ENCODE results near the gene SNX1.
"Not testable (repeated sequence)": the region's sequence is repeated elsewhere in the genome, so short reads cannot be mapped to it uniquely, and the experiment has no call there.

SNX1 gene

DNA sequence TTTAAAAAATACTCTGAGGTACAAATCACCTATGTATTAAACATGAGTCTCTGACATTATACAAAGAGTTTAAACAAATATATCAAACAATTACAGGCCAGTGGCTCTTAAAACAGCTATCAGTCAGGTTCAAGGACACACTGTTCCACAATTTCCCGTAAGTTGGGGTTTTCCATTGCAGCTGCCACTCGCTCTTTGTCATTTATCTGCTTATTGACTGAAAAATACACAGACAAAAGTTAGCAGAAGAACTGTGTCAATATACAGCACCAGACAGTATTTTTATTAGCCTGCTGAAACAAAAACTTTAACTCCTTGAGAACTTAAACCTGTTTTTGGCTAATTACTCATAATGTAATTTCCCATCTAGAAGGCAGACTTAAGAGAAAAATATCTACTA, 23.0 kb upstream of the SNX1 start:
- no peak for DNase-seq (ENCODE audit: extremely low read depth in 1 of 2, low read depth in 1 of 2)

GRCh38 chr15:64073496-64073895, 22.3 kb upstream of the SNX1 start:
- DNase-seq (ENCODE audit: extremely low read depth in 1 of 2, low read depth in 1 of 2): not testable (repeated sequence)

GRCh38 chr15:64082757-64083156, 13.0 kb upstream of the SNX1 start:
- DNase-seq (ENCODE audit: extremely low read depth in 1 of 2, low read depth in 1 of 2): no peak

GRCh38 chr15:64089543-64090280, 6.1 kb upstream of the SNX1 start:
- DNase-seq (ENCODE audit: extremely low read depth in 1 of 2, low read depth in 1 of 2): no peak

DNA sequence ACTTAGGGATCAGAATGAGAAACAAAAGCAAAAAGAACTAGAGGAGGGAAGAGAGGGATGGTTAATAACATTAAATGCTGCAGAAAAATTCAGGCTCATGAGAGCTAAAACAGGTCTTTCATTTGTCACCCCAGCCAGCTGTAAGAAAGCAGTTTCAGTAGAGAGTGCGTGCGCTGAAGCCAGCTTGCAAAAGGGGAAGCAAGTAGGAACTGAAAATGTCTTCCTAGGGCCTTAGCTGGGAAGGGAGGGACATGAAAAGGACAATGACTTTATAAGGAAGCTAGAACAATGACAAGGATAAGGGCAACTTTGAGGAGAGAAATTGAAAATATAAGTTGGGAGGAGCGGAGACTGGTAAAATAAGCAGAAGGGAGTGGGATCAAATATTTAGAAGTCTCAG, 5.3 kb upstream of the SNX1 start:
- DNase-seq (ENCODE audit: extremely low read depth in 1 of 2, low read depth in 1 of 2): no peak

DNA sequence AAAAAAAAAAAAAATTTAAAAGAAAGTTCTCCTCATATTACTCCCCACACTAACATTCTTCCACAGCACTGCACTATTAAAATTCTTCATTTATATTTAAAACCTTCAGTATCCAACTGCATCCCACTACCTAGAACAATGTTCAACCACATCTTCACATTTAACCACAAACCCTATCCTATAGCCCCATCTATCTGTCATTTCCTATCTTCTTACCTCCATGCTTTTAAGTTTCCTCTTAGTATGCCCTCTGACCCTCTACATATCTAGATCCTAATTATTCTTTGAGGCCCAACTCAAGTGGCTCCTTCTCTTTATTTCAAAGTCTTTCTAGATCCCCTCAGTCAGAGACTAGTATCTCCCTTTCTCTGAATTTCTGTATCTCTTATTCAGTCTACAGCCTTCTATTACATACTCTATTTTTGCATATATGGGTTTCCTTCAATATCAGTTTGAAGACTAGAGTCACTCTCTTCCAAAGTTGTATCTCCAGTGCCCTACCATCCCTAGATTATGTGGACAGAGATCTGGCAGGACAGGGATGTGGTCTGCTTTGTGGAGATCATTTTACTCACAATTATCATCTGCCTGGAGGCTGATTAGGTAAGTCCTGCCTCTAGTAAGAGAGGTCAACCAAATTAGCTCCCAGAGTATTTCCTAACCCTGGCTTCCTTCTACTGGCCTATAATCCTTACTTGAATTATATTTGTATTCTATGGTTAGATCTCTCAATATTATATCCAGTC, 3.5 kb upstream of the SNX1 start:
- no peak for DNase-seq (ENCODE audit: extremely low read depth in 1 of 2, low read depth in 1 of 2)

DNA sequence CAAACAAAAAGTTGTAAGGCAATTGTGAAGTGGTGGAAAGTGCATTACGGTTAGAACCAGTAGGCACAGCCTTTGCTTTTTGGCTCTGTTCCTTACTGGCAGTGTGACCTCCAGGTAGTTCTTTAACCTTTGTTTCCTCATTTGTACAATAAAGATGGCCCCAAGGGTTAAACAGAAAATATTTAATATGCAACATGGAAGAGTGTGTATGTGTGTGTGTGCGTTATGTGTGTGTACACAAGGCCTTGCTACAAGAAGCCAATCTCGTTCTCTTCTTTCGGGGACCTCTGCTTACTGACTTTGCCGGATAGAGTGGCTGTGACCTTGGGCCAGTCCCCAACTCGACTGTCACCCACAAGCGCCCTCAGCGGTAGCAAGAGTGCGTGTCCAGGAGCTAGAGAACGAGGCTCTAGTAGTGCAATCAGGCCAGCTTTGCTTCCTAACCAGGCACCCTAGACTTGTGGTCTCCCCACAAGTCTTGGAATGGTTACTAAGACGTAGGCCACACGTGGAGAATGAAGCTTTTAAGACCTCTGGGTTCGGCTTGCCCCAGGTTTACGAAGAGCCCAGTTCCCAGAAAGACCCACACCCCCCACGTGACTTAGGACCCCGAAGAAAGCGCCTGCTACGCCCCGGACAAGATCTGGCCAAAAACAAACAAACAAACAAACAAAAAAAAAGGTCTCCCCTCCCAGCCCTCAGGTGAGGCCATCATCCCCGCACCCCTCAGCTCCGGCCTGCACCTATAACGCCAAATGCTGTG, 2.7 kb upstream of the SNX1 start:
- DNase-seq (ENCODE audit: extremely low read depth in 1 of 2, low read depth in 1 of 2): peak in 1 of 2 donors; percentile 6

GRCh38 chr15:64093627-64094417, 2.0 kb upstream of the SNX1 start, which contains the start of gene CIAO2A:
CIAO2A (minus strand) TSS chr15:64093838; CDS start chr15:64093768, 70 bp downstream.
- DNase-seq (ENCODE audit: extremely low read depth in 1 of 2, low read depth in 1 of 2): peak; percentile 82 to 95

DNA sequence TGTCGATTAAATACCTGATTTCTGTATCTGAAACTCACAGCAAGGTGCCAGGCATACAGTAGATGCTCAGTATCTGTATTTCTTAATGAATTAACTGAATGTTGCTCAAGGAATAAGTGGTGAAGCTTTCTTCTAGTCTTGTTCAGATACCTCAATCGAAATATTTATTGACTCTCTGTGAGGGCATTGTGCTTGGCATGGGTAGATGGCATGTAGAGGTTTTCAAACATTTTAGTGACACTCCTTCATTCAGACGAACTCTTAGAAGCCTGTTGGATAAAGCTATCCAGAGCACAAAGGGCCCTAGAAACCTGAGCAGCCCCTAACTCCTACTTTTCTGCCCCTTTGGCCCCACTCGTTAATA, 369 bp upstream of the SNX1 start:
- no peak for DNase-seq (ENCODE audit: extremely low read depth in 1 of 2, low read depth in 1 of 2)

GRCh38 chr15:64096668-64097384, 1.0 kb downstream of the SNX1 start:
- no peak for DNase-seq (ENCODE audit: extremely low read depth in 1 of 2, low read depth in 1 of 2)

DNA sequence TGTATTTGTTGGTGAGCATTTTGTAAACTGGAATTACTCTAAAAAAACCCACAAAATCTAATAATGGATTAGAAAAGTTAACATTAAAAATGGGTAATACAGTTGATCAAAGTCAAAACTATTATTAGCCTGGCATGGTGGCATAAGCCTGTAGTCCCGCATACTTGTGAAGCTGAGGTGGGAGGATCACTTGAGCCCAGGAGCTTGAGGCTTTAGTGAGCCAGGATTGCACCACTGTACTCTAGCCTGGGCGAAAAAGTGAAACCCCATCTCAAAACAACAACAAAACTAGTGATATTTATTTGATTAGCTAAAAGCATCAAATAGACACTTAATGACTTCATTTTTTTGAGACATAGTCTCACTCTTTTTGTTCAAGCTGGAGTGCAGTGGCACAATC, 3.6 kb downstream of the SNX1 start:
- DNase-seq (ENCODE audit: extremely low read depth in 1 of 2, low read depth in 1 of 2): no peak

DNA sequence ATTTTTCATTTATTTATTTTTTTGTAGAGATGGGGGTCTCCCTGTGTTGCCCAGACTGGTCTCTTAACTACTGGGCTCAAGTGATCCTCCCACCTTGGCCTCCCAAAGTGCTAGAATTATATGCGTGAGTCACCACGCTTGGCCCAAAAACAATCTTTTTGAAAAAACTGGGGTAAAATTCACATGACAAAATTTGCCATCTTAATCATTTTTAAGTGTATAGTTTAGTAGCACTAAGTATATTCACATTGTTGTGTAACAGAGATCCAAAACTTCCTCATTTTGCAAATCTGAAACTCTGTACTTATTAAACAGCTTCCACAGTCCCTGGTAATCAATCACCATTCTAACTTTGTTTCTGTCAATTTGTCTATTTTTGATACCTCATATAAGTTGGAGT, 5.2 kb downstream of the SNX1 start:
- DNase-seq (ENCODE audit: extremely low read depth in 1 of 2, low read depth in 1 of 2): no peak

- no peak for DNase-seq (ENCODE audit: extremely low read depth in 1 of 2, low read depth in 1 of 2)
Measured at GRCh38 chr15:64102497-64102896, 6.7 kb downstream of the SNX1 start.

GRCh38 chr15:64105113-64105704, 9.4 kb downstream of the SNX1 start:
- no peak for DNase-seq (ENCODE audit: extremely low read depth in 1 of 2, low read depth in 1 of 2)

GRCh38 chr15:64107337-64107736, 11.6 kb downstream of the SNX1 start:
- no peak for DNase-seq (ENCODE audit: extremely low read depth in 1 of 2, low read depth in 1 of 2)

GRCh38 chr15:64110108-64110701, 14.4 kb downstream of the SNX1 start:
- DNase-seq (ENCODE audit: extremely low read depth in 1 of 2, low read depth in 1 of 2): not testable (repeated sequence)

DNA sequence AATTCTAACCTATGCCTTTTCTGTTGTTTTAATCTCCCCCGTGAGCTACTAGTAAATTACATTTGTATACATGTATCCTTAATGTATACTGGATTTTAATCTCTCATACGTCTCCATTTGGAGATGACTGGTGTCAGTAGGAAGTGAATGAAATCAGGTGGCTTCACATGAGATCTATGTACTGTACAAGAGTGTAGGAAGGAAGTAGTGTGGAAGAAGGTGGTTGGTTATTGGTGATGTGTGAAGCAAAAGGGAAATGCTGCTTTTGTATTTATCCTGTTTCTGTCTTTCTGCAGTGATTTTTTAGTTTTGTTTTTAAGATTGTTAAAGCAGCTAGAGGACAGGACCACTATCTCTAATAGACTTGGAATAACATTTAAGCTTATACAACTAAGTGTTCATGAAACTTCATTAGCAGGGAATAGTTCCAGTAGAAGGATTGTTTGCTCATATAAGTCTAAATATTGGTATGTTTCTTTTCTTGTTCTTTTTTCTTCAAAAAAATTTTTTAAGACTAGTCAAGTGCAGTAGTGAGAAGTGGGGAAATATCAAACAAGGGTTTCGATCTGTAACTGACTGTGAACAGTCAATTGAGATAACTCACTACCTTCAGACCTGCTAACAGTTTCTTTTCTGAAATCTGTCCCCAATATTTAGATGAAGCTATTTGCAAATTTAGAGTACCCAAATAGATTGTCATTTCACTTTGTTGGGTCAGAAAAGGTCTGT, 15.3 kb downstream of the SNX1 start:
- DNase-seq (ENCODE audit: extremely low read depth in 1 of 2, low read depth in 1 of 2): no peak

GRCh38 chr15:64111679-64112050, 15.9 kb downstream of the SNX1 start:
- no peak for DNase-seq (ENCODE audit: extremely low read depth in 1 of 2, low read depth in 1 of 2)
